ENCODE data around the gene PODXL2.

PODXL2 gene

GRCh38 chr3:127706312-127706711 lies 77.3 kb downstream of the PODXL2 start:
- no peak for DNase-seq (ENCODE audit: low read depth in 1 of 2, low spot score in 1 of 2)

GRCh38 chr3:127706785-127707351 lies 77.9 kb downstream of the PODXL2 start:
- no peak for DNase-seq (ENCODE audit: low read depth in 1 of 2, low spot score in 1 of 2)

- no peak for DNase-seq (ENCODE audit: low read depth in 1 of 2, low spot score in 1 of 2)
Measured at GRCh38 chr3:127707851-127708411, 78.9 kb downstream of the PODXL2 start.

- DNase-seq (ENCODE audit: low read depth in 1 of 2, low spot score in 1 of 2): no peak
Measured at GRCh38 chr3:127708837-127709236, 79.9 kb downstream of the PODXL2 start.

GRCh38 chr3:127709320-127710060 lies 80.5 kb downstream of the PODXL2 start:
- no peak for DNase-seq (ENCODE audit: low read depth in 1 of 2, low spot score in 1 of 2)

GRCh38 chr3:127710155-127710941 lies 81.4 kb downstream of the PODXL2 start:
- no peak for DNase-seq (ENCODE audit: low read depth in 1 of 2, low spot score in 1 of 2)

GRCh38 chr3:127711021-127711695 lies 82.2 kb downstream of the PODXL2 start:
- no peak for DNase-seq (ENCODE audit: low read depth in 1 of 2, low spot score in 1 of 2)

GRCh38 chr3:127711896-127712295 lies 82.9 kb downstream of the PODXL2 start:
- DNase-seq (ENCODE audit: low read depth in 1 of 2, low spot score in 1 of 2): no peak

GRCh38 chr3:127712461-127712860 lies 83.5 kb downstream of the PODXL2 start:
- no peak for DNase-seq (ENCODE audit: low read depth in 1 of 2, low spot score in 1 of 2)

GRCh38 chr3:127712881-127713771 lies 84.1 kb downstream of the PODXL2 start:
- no peak for DNase-seq (ENCODE audit: low read depth in 1 of 2, low spot score in 1 of 2)

GRCh38 chr3:127714125-127714571 lies 85.2 kb downstream of the PODXL2 start:
- no peak for DNase-seq (ENCODE audit: low read depth in 1 of 2, low spot score in 1 of 2)

GRCh38 chr3:127714866-127715265 lies 85.9 kb downstream of the PODXL2 start:
- DNase-seq (ENCODE audit: low read depth in 1 of 2, low spot score in 1 of 2): no peak

GRCh38 chr3:127715532-127715931 lies 86.5 kb downstream of the PODXL2 start:
- DNase-seq (ENCODE audit: low read depth in 1 of 2, low spot score in 1 of 2): no peak

GRCh38 chr3:127716384-127716783 lies 87.4 kb downstream of the PODXL2 start:
- DNase-seq (ENCODE audit: low read depth in 1 of 2, low spot score in 1 of 2): no peak

GRCh38 chr3:127717357-127718244 lies 88.6 kb downstream of the PODXL2 start:
- no peak for DNase-seq (ENCODE audit: low read depth in 1 of 2, low spot score in 1 of 2)

- no peak for DNase-seq (ENCODE audit: low read depth in 1 of 2, low spot score in 1 of 2)
Measured at GRCh38 chr3:127718245-127718915, 89.4 kb downstream of the PODXL2 start.

GRCh38 chr3:127718916-127719290 lies 89.9 kb downstream of the PODXL2 start:
- no peak for DNase-seq (ENCODE audit: low read depth in 1 of 2, low spot score in 1 of 2)

GRCh38 chr3:127719369-127719768 lies 90.4 kb downstream of the PODXL2 start:
- DNase-seq (ENCODE audit: low read depth in 1 of 2, low spot score in 1 of 2): no peak
